ENCODE results near the gene FAM180B.
A peak's percentile ranks its signal among the peaks of the same experiment; 100 is the strongest.

FAM180B gene

GRCh38 chr11:47569646-47570045, 16.8 kb upstream of the FAM180B start:
- no peak for DNase-seq (ENCODE audit: low read depth)

- DNase-seq (ENCODE audit: low read depth), result no peak
Observed at GRCh38 chr11:47570651-47571356, 15.7 kb upstream of the FAM180B start.

GRCh38 chr11:47571357-47571729, 15.1 kb upstream of the FAM180B start:
- no peak for DNase-seq (ENCODE audit: low read depth)

GRCh38 chr11:47571895-47572294, 14.6 kb upstream of the FAM180B start:
- no peak for DNase-seq (ENCODE audit: low read depth)

GRCh38 chr11:47572715-47573255, 13.7 kb upstream of the FAM180B start:
- no peak for DNase-seq (ENCODE audit: low read depth)

GRCh38 chr11:47573321-47573720, 13.2 kb upstream of the FAM180B start:
- DNase-seq (ENCODE audit: low read depth), result no peak

- no peak for DNase-seq (ENCODE audit: low read depth)
Observed at GRCh38 chr11:47577460-47578041, 8.9 kb upstream of the FAM180B start.

- DNase-seq (ENCODE audit: low read depth), result peak; percentile 79
Observed at GRCh38 chr11:47578524-47579494, 7.7 kb upstream of the FAM180B start, which contains the start of the genes KBTBD4 and NDUFS3. Gene KBTBD4, minus strand, starts transcription at chr11:47578970. Its CDS starts 19 bp downstream, at chr11:47578951. Gene NDUFS3, plus strand, starts transcription at chr11:47579074. Its CDS starts 18 bp downstream, at chr11:47579092.

- no peak for DNase-seq (ENCODE audit: low read depth)
Observed at GRCh38 chr11:47583844-47584243, 2.6 kb upstream of the FAM180B start.

GRCh38 chr11:47587039-47587716, 700 bp downstream of the FAM180B start:
- DNase-seq (ENCODE audit: low read depth), result no peak

- no peak for DNase-seq (ENCODE audit: low read depth)
Observed at GRCh38 chr11:47587723-47588326, 1.3 kb downstream of the FAM180B start.

- DNase-seq (ENCODE audit: low read depth), result no peak
Observed at GRCh38 chr11:47589118-47589517, 2.6 kb downstream of the FAM180B start.

GRCh38 chr11:47589584-47589976, 3.1 kb downstream of the FAM180B start:
- no peak for DNase-seq (ENCODE audit: low read depth)

GRCh38 chr11:47589977-47590861, 3.7 kb downstream of the FAM180B start:
- no peak for DNase-seq (ENCODE audit: low read depth)

- no peak for DNase-seq (ENCODE audit: low read depth)
Observed at GRCh38 chr11:47591764-47592163, 5.3 kb downstream of the FAM180B start.

- no peak for DNase-seq (ENCODE audit: low read depth)
Observed at GRCh38 chr11:47592251-47592650, 5.8 kb downstream of the FAM180B start.

GRCh38 chr11:47592970-47593369, 6.5 kb downstream of the FAM180B start:
- no peak for DNase-seq (ENCODE audit: low read depth)

- no peak for DNase-seq (ENCODE audit: low read depth)
Observed at GRCh38 chr11:47593492-47593933, 7.0 kb downstream of the FAM180B start.

- DNase-seq (ENCODE audit: low read depth), result no peak
Observed at GRCh38 chr11:47593934-47594855, 7.7 kb downstream of the FAM180B start, which contains the start of gene C1QTNF4. Gene C1QTNF4, minus strand, starts transcription at chr11:47594411. Its CDS starts 3,601 bp downstream, at chr11:47590810.

Measured in stimulated activated CD8-positive, alpha-beta memory T cell treated with anti-CD3 and anti-CD28 coated beads, Interleukin-15, amount 100 ng/mL, for 1 hour (primary cell).